ENCODE results near the gene ZNF43.

DNA sequence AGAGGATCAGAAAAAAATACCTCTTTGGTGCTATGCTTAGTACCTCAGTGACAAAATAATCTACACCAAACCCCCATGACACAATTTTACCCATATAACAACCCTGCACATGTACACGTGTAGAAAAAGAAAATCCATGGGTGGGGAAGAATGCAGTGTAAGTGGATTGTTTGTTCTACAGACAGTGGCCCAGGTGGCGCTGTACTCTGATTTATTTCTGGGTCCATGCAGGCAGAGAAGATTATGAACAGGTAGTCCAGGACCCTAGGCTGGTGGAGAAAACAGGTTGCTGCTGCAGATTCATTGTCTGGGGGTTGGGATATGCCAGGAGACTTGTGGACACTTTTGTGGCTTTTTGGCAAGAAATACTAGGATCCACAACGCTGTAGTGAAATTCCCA is 77.7 kb downstream of the ZNF43 start:
- peak; percentile 23 for TF ChIP-seq POLR2A (IDR thresholded peaks at IDR 0.05; ENCODE audit: low read length)
- TF ChIP-seq GATA1 (IDR thresholded peaks at IDR 0.05; ENCODE audit: low read depth, low read length): no peak

All from erythroblast (primary cell).